HG03469 (cell line): Measurements from ENCODE around the gene DROSHA.

Source experiments
- ATAC-seq: cut with Tn5 transposase; IDR thresholded peaks from one replicate; pipeline ENCODE4 v1.9.1; 2021; ENCODE audit warnings: mild to moderate bottlenecking, moderate library complexity, moderate number of reproducible peaks; ENCODE audit not compliant: unreplicated experiment

Gene DROSHA

GRCh38 chr5:31470608-31471007 is 61.3 kb downstream of the DROSHA start:
- no peak for ATAC-seq

- no peak for ATAC-seq
These were observed 62.0 kb downstream of the DROSHA start for GRCh38 chr5:31469886-31470285.

- no peak for ATAC-seq
These were observed 62.4 kb downstream of the DROSHA start for GRCh38 chr5:31469466-31469865.

GRCh38 chr5:31465291-31465690 is 66.6 kb downstream of the DROSHA start:
- no peak for ATAC-seq

GRCh38 chr5:31464081-31464480 is 67.8 kb downstream of the DROSHA start:
- ATAC-seq = no peak

GRCh38 chr5:31463351-31463750 is 68.5 kb downstream of the DROSHA start:
- ATAC-seq = no peak

- ATAC-seq = no peak
These were observed 72.3 kb downstream of the DROSHA start for GRCh38 chr5:31459594-31459993.

GRCh38 chr5:31455172-31455571 is 76.7 kb downstream of the DROSHA start:
- no peak for ATAC-seq

- no peak for ATAC-seq
These were observed 78.4 kb downstream of the DROSHA start for GRCh38 chr5:31453522-31453921.

GRCh38 chr5:31452314-31452713 is 79.6 kb downstream of the DROSHA start:
- no peak for ATAC-seq

- ATAC-seq = no peak
These were observed 81.9 kb downstream of the DROSHA start for GRCh38 chr5:31449962-31450361.

- no peak for ATAC-seq
These were observed 82.7 kb downstream of the DROSHA start for GRCh38 chr5:31449174-31449573.

- no peak for ATAC-seq
These were observed 86.8 kb downstream of the DROSHA start for GRCh38 chr5:31445041-31445600.

GRCh38 chr5:31443572-31443971 is 88.3 kb downstream of the DROSHA start:
- ATAC-seq = no peak

- ATAC-seq = no peak
These were observed 89.7 kb downstream of the DROSHA start for GRCh38 chr5:31442058-31442745.

GRCh38 chr5:31436851-31437250 is 95.0 kb downstream of the DROSHA start:
- ATAC-seq = no peak

- ATAC-seq = no peak
These were observed 96.2 kb downstream of the DROSHA start for GRCh38 chr5:31435730-31436129.

GRCh38 chr5:31434898-31435297 is 97.0 kb downstream of the DROSHA start:
- no peak for ATAC-seq

- no peak for ATAC-seq
These were observed 98.7 kb downstream of the DROSHA start for GRCh38 chr5:31433229-31433628.

- ATAC-seq = no peak
These were observed 104.1 kb downstream of the DROSHA start for GRCh38 chr5:31427724-31428309.

- no peak for ATAC-seq
These were observed 104.7 kb downstream of the DROSHA start for GRCh38 chr5:31427013-31427723.
